HepG2 (cell line): ENCODE measurements around the gene HEXD. TPM values are rescaled to one million over a fixed set of nuclear protein-coding genes. Genes with fewer than 3 reads are reported as not detected.
A peak's percentile ranks its signal among the peaks of the same experiment; 100 is the strongest.

Source experiments
- ATAC-seq: fragments of 200-7000 bp; cut with Tn5 transposase; 3 replicates; pipeline ENCODE4 v1.9.1; 2020; ENCODE audit warnings: mild to moderate bottlenecking, moderate library complexity
- BruUV-seq: library from RNA; stranded (reverse); fragments of 400-500 nt; replicated peaks from 2 replicates; lab custom pipeline; 2021; lab: Mats Ljungman, UMichigan
- CTCF ChIA-PET: fragments of 300-600 bp; formaldehyde crosslinking; extraction: SDS; loops from one replicate; lab custom pipeline; 2021; ENCODE audit warnings: low total read pairs, inconsistent platforms, low intra/inter-chr PET ratio; lab: Yijun Ruan, JAX
- POLR2A ChIA-PET: fragments of 350-600 bp; sonication (Branson Sonifier 250); formaldehyde crosslinking; loops from one replicate; lab custom pipeline; 2020; ENCODE audit warnings: antibody characterized with exemption, inconsistent platforms; lab: Yijun Ruan, JAX
- DNase-seq: peaks from one replicate; pipeline ENCODE4 v3.0.0-alpha.2; 2015; ENCODE audit warnings: low spot score
- FAIRE-seq: peaks from 3 replicates; lab custom pipeline; 2011; peaks lifted over from hg19 to GRCh38; lab: Jason Lieb, UNC
- H2AFZ ChIP-seq: one replicate; pipeline ENCODE4 v1.6.1; 2011; ENCODE audit warnings: low read length, inconsistent platforms
- H3K27ac ChIP-seq: fragments of 300-600 bp; 3 replicates; pipeline ENCODE4 v1.8.0; 2011; ENCODE audit warnings: mixed run types, mild to moderate bottlenecking, mixed read lengths, low read length, inconsistent platforms; ENCODE audit not compliant: insufficient read depth; ENCODE audit errors: extremely low read length
- H3K27me3 ChIP-seq, 2 experiments: fragments of 200-600 bp in 1 of 2; 2 replicates in 1 of 2; 3 replicates in 1 of 2; pipeline versions ENCODE4 v1.6.0 to v1.8.0; 2011; ENCODE audit warnings: low read length in 2 of 2, mild to moderate bottlenecking in 2 of 2, moderate library complexity in 2 of 2, inconsistent platforms in 1 of 2; ENCODE audit not compliant: insufficient read depth in 2 of 2, control insufficient read depth in 1 of 2
- H3K36me3 ChIP-seq, 2 experiments: fragments of 200-600 bp in 1 of 2; replicated peaks in 1 of 2; 2 replicates in 1 of 2; 3 replicates in 1 of 2; pipeline versions ENCODE4 v1.5.1 to v1.8.0; 2011; ENCODE audit warnings: low read length in 2 of 2, inconsistent platforms in 1 of 2; ENCODE audit not compliant: insufficient read depth in 2 of 2, control insufficient read depth in 1 of 2
- H3K4me1 ChIP-seq: 2 replicates; pipeline ENCODE4 v1.5.1; 2012; ENCODE audit warnings: low read length, inconsistent platforms; ENCODE audit not compliant: insufficient read depth
- H3K4me2 ChIP-seq: 2 replicates; pipeline ENCODE4 v1.6.0; 2011; ENCODE audit warnings: low read depth, low read length, inconsistent platforms
- H3K4me3 ChIP-seq, 3 experiments: fragments of 200-600 bp in 1 of 3; sonication (generic), shearing (Covaris generic) in 1 of 3; replicated peaks in 1 of 3; 2 replicates each; pipeline ENCODE4 v1.5.1; 2011 to 2016; ENCODE audit warnings: low read length in 3 of 3, inconsistent platforms in 2 of 3, low read depth in 2 of 3, mild to moderate bottlenecking in 2 of 3, control low read depth in 1 of 3, mixed read lengths in 1 of 3; ENCODE audit not compliant: insufficient read depth in 1 of 3
- H3K79me2 ChIP-seq: one replicate; pipeline ENCODE4 v1.6.1; 2011; ENCODE audit warnings: low read length, inconsistent platforms; ENCODE audit not compliant: insufficient read depth
- H3K9ac ChIP-seq: 2 replicates; pipeline ENCODE4 v1.6.0; 2011; ENCODE audit warnings: mild to moderate bottlenecking, low read depth, low read length, inconsistent platforms; ENCODE audit not compliant: insufficient read depth
- H3K9me3 ChIP-seq: 2 replicates; pipeline ENCODE4 v1.5.1; 2012; ENCODE audit warnings: mild to moderate bottlenecking, low read length
- H4K20me1 ChIP-seq: 2 replicates; pipeline ENCODE4 v1.6.0; 2011; ENCODE audit warnings: inconsistent platforms, mild to moderate bottlenecking, low read length, moderate library complexity; ENCODE audit not compliant: insufficient read depth
- AGO2 ChIP-seq: fragments of 200-400 bp; formaldehyde crosslinking; optimal IDR thresholded peaks from 2 replicates; pipeline ENCODE3; 2017; ENCODE audit warnings: mild to moderate bottlenecking, low read depth, low read length, moderate library complexity
- CCDC6 ChIP-seq: sonication (generic); formaldehyde crosslinking; IDR thresholded peaks from 2 replicates; pipeline ENCODE4 v1.8.1; 2022; ENCODE audit warnings: mild to moderate bottlenecking, missing genetic modification reagents, moderate library complexity
- HNF1A ChIP-seq, 2 experiments: sonication (generic) in 1 of 2; formaldehyde crosslinking in 1 of 2; IDR thresholded peaks; 2 replicates each; pipeline versions ENCODE4 v1.4.0 to v1.6.1; 2016 to 2020; ENCODE audit warnings: borderline replicate concordance in 1 of 2, low read depth in 1 of 2, mild to moderate bottlenecking in 1 of 2, missing genetic modification reagents in 1 of 2
- KDM5B ChIP-seq: sonication (generic); formaldehyde crosslinking; IDR thresholded peaks from 2 replicates; pipeline ENCODE4 v1.4.0; 2020; ENCODE audit warnings: missing genetic modification reagents, mild to moderate bottlenecking, borderline replicate concordance
- PBX3 ChIP-seq: sonication (generic); formaldehyde crosslinking; IDR thresholded peaks from 2 replicates; pipeline ENCODE4 v1.8.1; 2023; ENCODE audit warnings: missing genetic modification reagents, inconsistent platforms, borderline replicate concordance
- STAT5B ChIP-seq: sonication (generic); formaldehyde crosslinking; IDR thresholded peaks from 2 replicates; pipeline ENCODE4 v1.4.0; 2020; ENCODE audit warnings: missing genetic modification reagents
- ZBTB44 ChIP-seq: sonication (generic); formaldehyde crosslinking; IDR thresholded peaks from 2 replicates; pipeline ENCODE4 v1.4.0; 2020; ENCODE audit warnings: missing genetic modification reagents
- ZNF280B ChIP-seq: sonication (generic); formaldehyde crosslinking; IDR thresholded peaks from 2 replicates; pipeline ENCODE4 v1.5.0; 2020; ENCODE audit warnings: missing genetic modification reagents, mild to moderate bottlenecking, borderline replicate concordance
- ZNF639 ChIP-seq: conservative IDR thresholded peaks from 2 replicates; pipeline ENCODE4 v1.6.1; 2018; ENCODE audit warnings: missing genetic modification reagents
- ZNF790 ChIP-seq: sonication (generic); formaldehyde crosslinking; IDR thresholded peaks from 2 replicates; pipeline ENCODE4 v1.8.0; 2022; ENCODE audit warnings: missing genetic modification reagents, mild to moderate bottlenecking, borderline replicate concordance
- ZZZ3 ChIP-seq: sonication (generic); formaldehyde crosslinking; IDR thresholded peaks from 2 replicates; pipeline ENCODE4 v1.4.0; 2020; ENCODE audit warnings: missing genetic modification reagents, mild to moderate bottlenecking, borderline replicate concordance
- WGBS: methylation state at CpG from one replicate; pipeline ENCODE4 v1.1.6; 2017; ENCODE audit warnings: low lambda C conversion rate; 5-methylcytosine and 5-hydroxymethylcytosine counted together
- in situ Hi-C: cut with HindIII; loops from 2 replicates; pipeline ENCODE4 v1.10.0; 2017; ENCODE audit warnings: low pct_unique_long_range_greater_than_20kb; ENCODE audit not compliant: extremely low pct_ligation_motif_present
- intact Hi-C: fragments of 100-400 bp; cut with micrococcal nuclease; formaldehyde crosslinking; loops from one replicate; pipeline ENCODE4 v1.10.0; 2022; ENCODE audit not compliant: unreplicated experiment
- polyA plus RNA-seq, 8 experiments: library from polyadenylated mRNA; depleted of rRNA in 3 of 8; stranded (reverse) in 7 of 8; unstranded in 1 of 8; fragments of >200 nt; fragmentation: Illumina TruSeq in 4 of 8; extraction: Trizol in 4 of 8; gene quantifications; 2 replicates each; pipeline versions ENCODE4 v1.2.1 to v1.2.3, GENCODE V29; 2011 to 2016; ENCODE audit warnings: low read depth in 4 of 8, missing spikeins in 1 of 8, mixed read lengths in 1 of 8; ENCODE audit not compliant: insufficient read depth in 1 of 8
- total RNA-seq, 5 experiments: library from RNA; depleted of rRNA; stranded (reverse); fragments of >200 nt; fragmentation: Illumina TruSeq; extraction: Trizol; gene quantifications; 2 replicates each; pipeline ENCODE4 v1.2.3, GENCODE V29; 2016; ENCODE audit warnings: low read depth in 1 of 5

HEXD gene
- total and polyA plus RNA-seq, 2 of the 13 experiments (the other 11 are each of a cell fraction or from before 2014, with no cell fraction given): 22.3 to 41.8 TPM

- no peak for TF ChIP-seq ZNF639 (CRISPR knock-in tag)
Measured at GRCh38 chr17:82399041-82399441, 19.1 kb upstream of the HEXD start (continued).

GRCh38 chr17:82399601-82400101 is 18.5 kb upstream of the HEXD start:
- Histone ChIP-seq H2AFZ (no peak overlapping the region), H3K79me2 (no peaks in the 10 kb centered on the region), H3K36me3 (peaks cover 20 to 23% of the 10 kb centered on the region in 2 experiments; a peak in 4 of 5 replicates), H3K27me3 (no peaks in the 10 kb centered on the region), H4K20me1 (no peaks in the 10 kb centered on the region), H3K9me3 (no peaks in the 10 kb centered on the region), H3K4me3 (no peak overlapping the region), H3K9ac (no peak overlapping the region), H3K27ac (no peak overlapping the region), H3K4me1 (peaks cover 13% of the 10 kb centered on the region), H3K4me2 (no peak overlapping the region)
- ATAC-seq: no peak
- intact Hi-C loops: no loop called here
- in situ Hi-C loops: no loop called here
- BruUV-seq: no TSS peak
- FAIRE-seq: no peak
- POLR2A ChIA-PET: no interaction called here
- DNase-seq: no peak
- CTCF ChIA-PET: no interaction called here
- whole genome bisulfite sequencing: 96% methylated on average over 16 of the region's 18 CpGs
- TF ChIP-seq ZNF790 (CRISPR knock-in tag): no peak
- TF ChIP-seq HNF1A (IDR thresholded peaks at IDR 0.05; ENCODE audit: low read depth): no peak
- no peak for TF ChIP-seq HNF1A (CRISPR knock-in tag; IDR thresholded peaks at IDR 0.05; ENCODE audit: borderline replicate concordance)
- peak; percentile 48 for TF ChIP-seq AGO2
- TF ChIP-seq ZBTB44 (CRISPR knock-in tag): no peak
- TF ChIP-seq PBX3 (CRISPR knock-in tag): no peak
- 0 out of 2 replicates have a peak, but pooled peaks have one; percentile 15 for TF ChIP-seq ZNF280B (CRISPR knock-in tag)
- TF ChIP-seq ZZZ3: no peak
- TF ChIP-seq STAT5B (CRISPR knock-in tag): no peak
- TF ChIP-seq KDM5B (CRISPR knock-in tag): 0 out of 2 replicates have a peak, but pooled peaks have one; percentile 26
- no peak for TF ChIP-seq CCDC6 (CRISPR knock-in tag)
